Measurements from ENCODE around the gene DHX29. TPM values are rescaled to one million over a fixed set of nuclear protein-coding genes. Genes with fewer than 3 reads are reported as not detected.

The DHX29 gene
- total RNA-seq, 2 donors from 2014 or later, result 20.8 to 24.6 TPM

- Histone ChIP-seq H3K9me3 (no peaks in the 10 kb centered on the region), H3K36me3 (peaks cover 13% of the 10 kb centered on the region), H3K4me3 (no peak overlapping the region), H3K27ac (no peak overlapping the region), H3K4me1 (no peaks in the 10 kb centered on the region), H3K27me3 (no peaks in the 10 kb centered on the region), H3K9ac (ENCODE audit: low read depth in 2 of 2, low read length in 2 of 2) (no peak overlapping the region)
- no peak for TF ChIP-seq CTCF (IDR thresholded peaks at IDR 0.05)
- DNase-seq, result no peak
- intact Hi-C loops (cut with DNase I), result no loop called here
These were observed 21.0 kb downstream of the DHX29 start for GRCh38 chr5:55286411-55286933.

- no peak for DNase-seq
- Histone ChIP-seq H3K27ac (no peak overlapping the region), H3K4me3 (no peak overlapping the region), H3K36me3 (no peaks in the 10 kb centered on the region), H3K27me3 (no peaks in the 10 kb centered on the region), H3K9me3 (no peaks in the 10 kb centered on the region), H3K9ac (ENCODE audit: low read depth in 2 of 2, low read length in 2 of 2) (no peak overlapping the region), H3K4me1 (no peaks in the 10 kb centered on the region)
- no peak for TF ChIP-seq CTCF (IDR thresholded peaks at IDR 0.05)
- intact Hi-C loops (cut with DNase I), result no loop called here
These were observed 28.7 kb downstream of the DHX29 start for GRCh38 chr5:55278778-55279177.

- no peaks in the 10 kb centered on the region for H3K4me1 ChIP-seq
- no peak for DNase-seq
- H3K36me3 ChIP-seq, result no peaks in the 10 kb centered on the region
- H3K27me3 ChIP-seq, result no peaks in the 10 kb centered on the region
- H3K9ac ChIP-seq (ENCODE audit: low read depth in 2 of 2, low read length in 2 of 2), result no peak overlapping the region
- intact Hi-C loops (cut with DNase I), result no loop called here
- H3K9me3 ChIP-seq, result no peaks in the 10 kb centered on the region
- TF ChIP-seq CTCF (IDR thresholded peaks at IDR 0.05), result no peak
- no peak overlapping the region for H3K27ac ChIP-seq
- no peak overlapping the region for H3K4me3 ChIP-seq
These were observed 30.7 kb downstream of the DHX29 start for GRCh38 chr5:55276771-55277170.

GRCh38 chr5:55258339-55258738 lies 49.2 kb downstream of the DHX29 start:
- Histone ChIP-seq H3K9ac (ENCODE audit: low read depth in 2 of 2, low read length in 2 of 2) (no peak overlapping the region), H3K27ac (no peak overlapping the region), H3K4me3 (no peak overlapping the region), H3K27me3 (no peaks in the 10 kb centered on the region), H3K9me3 (no peaks in the 10 kb centered on the region), H3K4me1 (no peaks in the 10 kb centered on the region), H3K36me3 (no peaks in the 10 kb centered on the region)
- intact Hi-C loops (cut with DNase I), result no loop called here
- no peak for TF ChIP-seq CTCF (IDR thresholded peaks at IDR 0.05)
- DNase-seq, result no peak

GRCh38 chr5:55254802-55255201 lies 52.7 kb downstream of the DHX29 start:
- H3K27me3 ChIP-seq, result no peaks in the 10 kb centered on the region
- DNase-seq, result no peak
- H3K27ac ChIP-seq, result no peak overlapping the region
- no peak overlapping the region for H3K4me3 ChIP-seq
- no peaks in the 10 kb centered on the region for H3K36me3 ChIP-seq
- TF ChIP-seq CTCF (IDR thresholded peaks at IDR 0.05), result no peak
- intact Hi-C loops (cut with DNase I), result no loop called here
- H3K9ac ChIP-seq (ENCODE audit: low read depth in 2 of 2, low read length in 2 of 2), result no peak overlapping the region
- H3K4me1 ChIP-seq, result no peaks in the 10 kb centered on the region
- no peaks in the 10 kb centered on the region for H3K9me3 ChIP-seq
